HepG2 (cell line): Measurements from ENCODE around the gene FSD2. TPM values are rescaled to one million over a fixed set of nuclear protein-coding genes. Genes with fewer than 3 reads are reported as not detected.

ENCODE experiments used
- ATF6 ChIP-seq: sonication (generic); formaldehyde crosslinking; conservative IDR thresholded peaks from 2 replicates; pipeline ENCODE4 v1.4.0; 2020; ENCODE audit warnings: missing genetic modification reagents
- FOXK1 ChIP-seq: sonication (generic); formaldehyde crosslinking; IDR thresholded peaks from 2 replicates; pipeline ENCODE4 v1.4.0; 2020; ENCODE audit warnings: low read depth, missing genetic modification reagents, borderline replicate concordance
- MIER3 ChIP-seq: IDR thresholded peaks from 2 replicates; pipeline ENCODE4 v1.6.1; 2016; ENCODE audit warnings: missing compliant biosample characterization, borderline replicate concordance
- NCOR1 ChIP-seq: fragments of 200-600 bp; sonication (generic); IDR thresholded peaks from 2 replicates; pipeline ENCODE4 v1.7.0; 2017; ENCODE audit warnings: antibody characterized with exemption, low read length, borderline replicate concordance
- NFAT5 ChIP-seq: sonication (generic); formaldehyde crosslinking; IDR thresholded peaks from 2 replicates; pipeline ENCODE4 v1.4.0; 2020; ENCODE audit warnings: missing genetic modification reagents
- SP5 ChIP-seq: IDR thresholded peaks from 2 replicates; pipeline ENCODE4 v1.6.1; 2016; ENCODE audit warnings: low read depth, borderline replicate concordance
- ZBTB39 ChIP-seq: sonication (generic); formaldehyde crosslinking; IDR thresholded peaks from 2 replicates; pipeline ENCODE4 v1.5.0; 2020; ENCODE audit warnings: missing genetic modification reagents
- polyA plus RNA-seq, 8 experiments: library from polyadenylated mRNA; depleted of rRNA in 3 of 8; stranded (reverse) in 7 of 8; unstranded in 1 of 8; fragments of >200 nt; fragmentation: Illumina TruSeq in 4 of 8; extraction: Trizol in 4 of 8; gene quantifications; 2 replicates each; pipeline versions ENCODE4 v1.2.1 to v1.2.3, GENCODE V29; 2011 to 2016; ENCODE audit warnings: low read depth in 4 of 8, missing spikeins in 1 of 8, mixed read lengths in 1 of 8; ENCODE audit not compliant: insufficient read depth in 1 of 8
- total RNA-seq, 5 experiments: library from RNA; depleted of rRNA; stranded (reverse); fragments of >200 nt; fragmentation: Illumina TruSeq; extraction: Trizol; gene quantifications; 2 replicates each; pipeline ENCODE4 v1.2.3, GENCODE V29; 2016; ENCODE audit warnings: low read depth in 1 of 5
- TF ChIP-seq, protein P1 (sequence below): sonication (generic); formaldehyde crosslinking; conservative IDR thresholded peaks from 2 replicates; pipeline ENCODE4 v1.4.0; 2020; ENCODE audit warnings: missing genetic modification reagents
- TF ChIP-seq, protein P2 (sequence below): sonication (generic); formaldehyde crosslinking; IDR thresholded peaks from 2 replicates; pipeline ENCODE4 v1.8.0; 2022; ENCODE audit warnings: missing genetic modification reagents, low read depth, mild to moderate bottlenecking, borderline replicate concordance
- TF ChIP-seq, protein P3 (sequence below): sonication (generic); formaldehyde crosslinking; IDR thresholded peaks from 2 replicates; pipeline ENCODE4 v1.5.0; 2020; ENCODE audit warnings: mild to moderate bottlenecking, missing genetic modification reagents

FSD2 gene
- total and polyA plus RNA-seq, 2 of the 13 experiments (the other 11 are each of a cell fraction or from before 2014, with no cell fraction given) = not detected

- 0 out of 2 replicates have a peak, but pooled peaks have one; percentile 28 for TF ChIP-seq NFAT5 (CRISPR knock-in tag)
- TF ChIP-seq, protein P1, sequence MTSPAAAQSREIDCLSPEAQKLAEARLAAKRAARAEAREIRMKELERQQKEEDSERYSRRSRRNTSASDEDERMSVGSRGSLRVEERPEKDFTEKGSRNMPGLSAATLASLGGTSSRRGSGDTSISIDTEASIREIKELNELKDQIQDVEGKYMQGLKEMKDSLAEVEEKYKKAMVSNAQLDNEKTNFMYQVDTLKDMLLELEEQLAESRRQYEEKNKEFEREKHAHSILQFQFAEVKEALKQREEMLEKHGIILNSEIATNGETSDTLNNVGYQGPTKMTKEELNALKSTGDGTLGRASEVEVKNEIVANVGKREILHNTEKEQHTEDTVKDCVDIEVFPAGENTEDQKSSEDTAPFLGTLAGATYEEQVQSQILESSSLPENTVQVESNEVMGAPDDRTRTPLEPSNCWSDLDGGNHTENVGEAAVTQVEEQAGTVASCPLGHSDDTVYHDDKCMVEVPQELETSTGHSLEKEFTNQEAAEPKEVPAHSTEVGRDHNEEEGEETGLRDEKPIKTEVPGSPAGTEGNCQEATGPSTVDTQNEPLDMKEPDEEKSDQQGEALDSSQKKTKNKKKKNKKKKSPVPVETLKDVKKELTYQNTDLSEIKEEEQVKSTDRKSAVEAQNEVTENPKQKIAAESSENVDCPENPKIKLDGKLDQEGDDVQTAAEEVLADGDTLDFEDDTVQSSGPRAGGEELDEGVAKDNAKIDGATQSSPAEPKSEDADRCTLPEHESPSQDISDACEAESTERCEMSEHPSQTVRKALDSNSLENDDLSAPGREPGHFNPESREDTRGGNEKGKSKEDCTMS (CRISPR knock-in tag) = no peak
- no peak for TF ChIP-seq ATF6 (CRISPR knock-in tag)
- no peak for TF ChIP-seq SP5
- TF ChIP-seq, protein P2, sequence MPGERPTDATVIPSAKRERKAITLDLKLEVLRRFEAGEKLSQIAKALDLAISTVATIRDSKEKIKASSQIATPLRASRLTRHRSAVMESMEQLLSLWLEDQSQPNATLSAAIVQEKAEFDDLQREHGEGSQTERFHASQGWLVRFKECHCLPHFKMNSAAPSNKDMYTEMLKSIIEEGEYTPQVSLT (CRISPR knock-in tag) = no peak; the same call in 1 of the 2 replicates
- TF ChIP-seq, protein P3, sequence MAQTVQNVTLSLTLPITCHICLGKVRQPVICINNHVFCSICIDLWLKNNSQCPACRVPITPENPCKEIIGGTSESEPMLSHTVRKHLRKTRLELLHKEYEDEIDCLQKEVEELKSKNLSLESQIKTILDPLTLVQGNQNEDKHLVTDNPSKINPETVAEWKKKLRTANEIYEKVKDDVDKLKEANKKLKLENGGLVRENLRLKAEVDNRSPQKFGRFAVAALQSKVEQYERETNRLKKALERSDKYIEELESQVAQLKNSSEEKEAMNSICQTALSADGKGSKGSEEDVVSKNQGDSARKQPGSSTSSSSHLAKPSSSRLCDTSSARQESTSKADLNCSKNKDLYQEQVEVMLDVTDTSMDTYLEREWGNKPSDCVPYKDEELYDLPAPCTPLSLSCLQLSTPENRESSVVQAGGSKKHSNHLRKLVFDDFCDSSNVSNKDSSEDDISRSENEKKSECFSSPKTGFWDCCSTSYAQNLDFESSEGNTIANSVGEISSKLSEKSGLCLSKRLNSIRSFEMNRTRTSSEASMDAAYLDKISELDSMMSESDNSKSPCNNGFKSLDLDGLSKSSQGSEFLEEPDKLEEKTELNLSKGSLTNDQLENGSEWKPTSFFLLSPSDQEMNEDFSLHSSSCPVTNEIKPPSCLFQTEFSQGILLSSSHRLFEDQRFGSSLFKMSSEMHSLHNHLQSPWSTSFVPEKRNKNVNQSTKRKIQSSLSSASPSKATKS (CRISPR knock-in tag) = no peak; the same call in 1 of the 2 replicates
- TF ChIP-seq FOXK1 (CRISPR knock-in tag) = no peak
- no peak for TF ChIP-seq MIER3 (CRISPR knock-in tag)
- TF ChIP-seq ZBTB39 = no peak
- TF ChIP-seq NCOR1 = no peak
Observed at GRCh38 chr15:82709421-82710207, 96.3 kb downstream of the FSD2 start, which contains the start of gene AP3B2 (continued).
